ENCODE data around the gene GFRA1.
"Not testable (repeated sequence)": the region's sequence is repeated elsewhere in the genome, so short reads cannot be mapped to it uniquely, and the experiment has no call there.

The GFRA1 gene

GRCh38 chr10:116059320-116059719 lies 213.7 kb downstream of the GFRA1 start:
- DNase-seq (ENCODE audit: low read depth): no peak

- DNase-seq (ENCODE audit: low read depth): no peak
Measured at GRCh38 chr10:116056445-116057293, 216.3 kb downstream of the GFRA1 start.

- no peak for DNase-seq (ENCODE audit: low read depth)
Measured at GRCh38 chr10:116055917-116056252, 217.1 kb downstream of the GFRA1 start.

GRCh38 chr10:116055252-116055916 lies 217.6 kb downstream of the GFRA1 start:
- no peak for DNase-seq (ENCODE audit: low read depth)

- DNase-seq (ENCODE audit: low read depth): no peak
Measured at GRCh38 chr10:116053910-116054309, 219.1 kb downstream of the GFRA1 start.

GRCh38 chr10:116053009-116053730 lies 219.8 kb downstream of the GFRA1 start:
- not testable (repeated sequence) for DNase-seq (ENCODE audit: low read depth)

- DNase-seq (ENCODE audit: low read depth): not testable (repeated sequence)
Measured at GRCh38 chr10:116052522-116052921, 220.5 kb downstream of the GFRA1 start.

- no peak for DNase-seq (ENCODE audit: low read depth)
Measured at GRCh38 chr10:116049974-116050304, 223.1 kb downstream of the GFRA1 start.

GRCh38 chr10:116049158-116049973 lies 223.6 kb downstream of the GFRA1 start:
- DNase-seq (ENCODE audit: low read depth): no peak

GRCh38 chr10:116045366-116046356 lies 227.3 kb downstream of the GFRA1 start:
- no peak for DNase-seq (ENCODE audit: low read depth)

GRCh38 chr10:116044801-116045248 lies 228.2 kb downstream of the GFRA1 start:
- DNase-seq (ENCODE audit: low read depth): no peak

GRCh38 chr10:116043861-116044260 lies 229.1 kb downstream of the GFRA1 start:
- DNase-seq (ENCODE audit: low read depth): no peak

GRCh38 chr10:116043304-116043703 lies 229.7 kb downstream of the GFRA1 start:
- no peak for DNase-seq (ENCODE audit: low read depth)

GRCh38 chr10:116041948-116042347 lies 231.1 kb downstream of the GFRA1 start:
- no peak for DNase-seq (ENCODE audit: low read depth)

- DNase-seq (ENCODE audit: low read depth): no peak
Measured at GRCh38 chr10:116039612-116040011, 233.4 kb downstream of the GFRA1 start.

GRCh38 chr10:116038259-116038658 lies 234.7 kb downstream of the GFRA1 start:
- DNase-seq (ENCODE audit: low read depth): no peak

- not testable (repeated sequence) for DNase-seq (ENCODE audit: low read depth)
Measured at GRCh38 chr10:116035406-116035805, 237.6 kb downstream of the GFRA1 start.

GRCh38 chr10:116030576-116030975 lies 242.4 kb downstream of the GFRA1 start:
- DNase-seq (ENCODE audit: low read depth): no peak

GRCh38 chr10:116029826-116030225 lies 243.2 kb downstream of the GFRA1 start:
- no peak for DNase-seq (ENCODE audit: low read depth)

GRCh38 chr10:116027355-116027754 lies 245.7 kb downstream of the GFRA1 start:
- DNase-seq (ENCODE audit: low read depth): no peak

GRCh38 chr10:116026725-116027124 lies 246.3 kb downstream of the GFRA1 start:
- DNase-seq (ENCODE audit: low read depth): no peak

All from activated T-helper 9 cell treated with anti-CD3 and anti-CD28 coated beads, Interleukin-2, amount 50 U/mL, for 16 hours (primary cell).